GM19328 (cell line): ENCODE results near the gene SARNP.
A peak's percentile ranks its signal among the peaks of the same experiment; 100 is the strongest.

ENCODE experiments used
- ATAC-seq: cut with Tn5 transposase; IDR thresholded peaks from one replicate; pipeline ENCODE4 v1.9.1; 2021; ENCODE audit warnings: mild to moderate bottlenecking, moderate library complexity; ENCODE audit not compliant: unreplicated experiment

SARNP gene

DNA sequence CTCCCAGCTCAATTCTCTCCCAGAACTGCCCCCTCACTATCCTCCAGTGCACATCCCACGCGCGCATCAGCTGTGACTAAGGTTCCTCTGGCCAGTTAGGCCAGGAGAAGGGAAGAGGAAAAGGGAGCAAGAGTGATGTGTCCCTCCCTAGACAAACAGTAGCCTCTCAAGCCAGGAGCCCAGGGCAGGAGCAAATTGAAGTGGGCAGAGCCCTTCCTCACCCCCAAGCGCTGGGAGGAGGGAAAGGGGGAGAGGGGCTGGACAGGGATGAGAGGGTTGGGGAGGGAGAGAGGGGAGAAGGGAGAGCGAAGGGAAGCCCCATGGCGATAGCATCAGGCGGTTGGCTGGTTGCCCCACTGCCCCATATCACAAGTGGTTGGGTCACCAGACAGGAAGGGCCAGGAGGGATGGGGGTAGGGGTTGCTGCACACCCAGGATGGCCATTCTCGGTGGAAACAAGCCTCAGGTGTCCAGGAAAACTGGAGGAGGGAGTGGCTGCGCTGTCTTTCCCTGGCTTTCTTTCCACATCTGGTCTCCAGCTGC, 89.8 kb downstream of the SARNP start:
- no peak for ATAC-seq

DNA sequence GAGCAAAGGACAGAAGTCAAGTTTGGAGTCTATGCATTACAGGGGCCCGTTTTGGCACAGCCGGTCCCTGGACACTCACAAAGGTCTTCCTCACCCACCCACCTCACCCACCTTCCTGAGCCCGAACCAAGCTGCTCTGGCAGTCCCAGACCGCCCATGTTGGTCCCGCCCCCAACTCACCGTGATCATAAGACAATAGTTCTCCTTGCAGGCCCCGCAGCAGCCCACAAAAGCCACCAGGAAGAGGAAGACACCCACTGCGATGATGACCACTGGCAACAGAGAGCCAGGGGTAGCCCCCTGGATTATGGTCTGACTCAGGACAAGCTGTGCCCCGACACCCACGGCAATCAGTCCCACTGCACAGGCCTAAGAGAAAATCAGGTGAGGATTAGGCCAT, 90.6 kb downstream of the SARNP start:
- no peak for ATAC-seq

DNA sequence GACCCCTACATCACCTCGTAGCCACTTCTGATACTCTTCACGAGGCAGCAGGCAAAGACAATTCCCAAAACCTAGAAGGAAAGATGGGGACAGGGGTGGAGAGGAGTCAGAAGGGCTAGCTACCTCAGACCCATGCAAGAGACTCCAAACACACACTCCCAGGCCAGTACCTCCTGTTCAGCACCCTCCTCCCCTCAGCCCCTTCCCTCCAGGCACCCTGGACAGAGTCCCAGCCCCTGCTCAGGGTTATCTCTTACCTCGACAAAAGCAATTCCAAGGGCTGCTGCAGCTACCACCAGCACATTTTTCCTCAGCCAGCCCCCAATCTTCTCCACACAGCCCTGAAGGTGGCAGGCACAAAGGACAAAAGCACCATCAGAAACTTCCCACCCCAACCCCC, 92.0 kb downstream of the SARNP start:
- ATAC-seq = no peak

DNA sequence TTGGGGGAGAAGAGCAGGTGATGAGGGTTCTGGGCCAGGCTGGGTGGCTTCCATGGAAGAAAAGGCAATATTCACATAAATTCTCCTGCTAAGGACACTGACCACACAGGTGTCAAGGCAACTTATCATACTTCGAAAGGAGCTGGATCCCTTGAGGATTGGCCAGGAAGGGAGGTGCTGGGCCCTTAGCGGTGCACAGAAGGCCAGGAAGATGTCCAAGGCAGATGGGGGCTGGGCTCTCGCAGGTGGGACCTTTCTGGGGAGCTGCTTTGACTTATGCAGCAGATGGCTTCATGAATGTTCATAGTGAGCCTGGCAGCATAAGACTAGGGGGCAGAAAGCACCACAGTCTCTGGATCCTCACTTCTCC, 92.6 kb downstream of the SARNP start:
- no peak for ATAC-seq

DNA sequence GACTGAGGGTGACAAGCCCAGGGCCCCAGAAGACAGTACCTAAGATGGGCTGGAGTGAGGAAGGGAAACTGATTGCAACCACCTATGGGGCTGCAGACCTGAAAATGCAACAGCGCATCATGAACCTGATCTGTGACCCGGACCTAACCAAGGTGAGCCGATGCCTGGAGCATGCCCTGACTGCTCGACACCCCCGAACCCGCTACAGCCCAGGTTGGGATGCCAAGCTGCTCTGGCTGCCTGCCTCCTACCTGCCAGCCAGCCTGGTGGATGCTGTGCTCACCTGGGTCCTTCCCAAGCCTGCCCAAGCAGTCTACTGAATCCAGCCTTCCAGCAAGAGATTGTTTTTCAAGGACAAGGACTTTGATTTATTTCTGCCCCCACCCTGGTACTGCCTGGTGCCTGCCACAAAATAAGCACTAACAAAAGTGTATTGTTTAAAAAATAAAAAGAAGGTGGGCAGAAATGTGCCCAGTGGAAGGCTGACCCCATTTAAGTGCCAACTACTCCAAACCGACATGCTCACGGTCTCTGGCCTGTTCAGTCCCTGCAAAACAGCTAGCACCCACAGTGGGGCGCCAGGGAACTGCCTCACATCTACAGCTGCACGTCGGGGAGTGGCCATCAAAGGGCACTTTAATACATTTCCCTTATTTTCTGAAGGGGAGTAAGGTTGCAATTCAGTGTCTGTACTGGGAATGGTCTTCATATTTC, 93.1 kb downstream of the SARNP start:
- ATAC-seq = no peak

DNA sequence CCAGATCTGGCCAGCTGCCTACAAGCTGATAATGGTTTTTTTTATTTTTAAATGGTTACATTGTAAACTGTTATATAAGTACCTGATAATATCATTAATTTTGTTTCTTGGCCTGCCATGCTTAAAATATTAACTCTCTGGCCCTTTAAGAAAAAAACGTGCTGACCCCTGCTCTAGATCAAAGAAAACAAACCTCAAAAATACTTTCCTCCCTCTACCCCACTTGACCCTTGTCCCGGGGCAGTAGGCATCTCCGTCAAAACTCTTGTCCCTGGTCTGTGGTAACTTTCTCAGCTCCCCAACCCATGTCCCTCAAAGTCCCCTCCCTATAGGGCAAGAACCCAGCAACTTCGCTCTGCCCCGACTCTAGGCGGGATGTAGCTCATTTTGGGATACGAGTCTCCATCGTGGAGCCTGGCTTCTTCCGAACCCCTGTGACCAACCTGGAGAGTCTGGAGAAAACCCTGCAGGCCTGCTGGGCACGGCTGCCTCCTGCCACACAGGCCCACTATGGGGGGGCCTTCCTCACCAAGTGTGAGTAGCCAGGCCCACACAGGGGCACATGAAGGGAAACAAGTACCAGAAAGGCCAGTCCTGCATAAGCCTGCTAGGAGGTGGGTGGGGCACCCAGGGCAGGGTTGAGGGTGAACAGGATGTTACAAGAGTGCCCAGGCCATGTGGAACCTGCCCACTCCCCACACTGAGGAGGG, 93.9 kb downstream of the SARNP start:
- ATAC-seq = no peak

DNA sequence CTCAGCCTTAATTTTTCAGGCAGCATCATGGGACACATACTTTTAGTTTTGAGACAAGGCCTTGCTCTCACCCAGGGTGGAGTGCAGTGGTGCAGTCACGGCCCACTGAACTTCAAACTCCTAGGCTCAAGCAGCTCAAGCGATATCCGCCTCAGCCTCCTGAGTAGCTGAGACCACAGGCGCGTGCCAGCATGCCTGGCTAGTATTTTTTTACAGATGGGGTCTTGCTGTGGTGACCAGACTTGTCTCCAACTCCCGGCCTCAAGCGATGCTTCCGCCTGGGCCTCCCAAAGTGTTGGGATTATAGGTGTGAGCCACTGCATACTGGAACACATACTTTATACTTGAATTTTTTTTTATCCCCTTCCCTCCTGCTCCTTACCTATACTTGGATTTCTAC, 94.6 kb downstream of the SARNP start:
- no peak for ATAC-seq

DNA sequence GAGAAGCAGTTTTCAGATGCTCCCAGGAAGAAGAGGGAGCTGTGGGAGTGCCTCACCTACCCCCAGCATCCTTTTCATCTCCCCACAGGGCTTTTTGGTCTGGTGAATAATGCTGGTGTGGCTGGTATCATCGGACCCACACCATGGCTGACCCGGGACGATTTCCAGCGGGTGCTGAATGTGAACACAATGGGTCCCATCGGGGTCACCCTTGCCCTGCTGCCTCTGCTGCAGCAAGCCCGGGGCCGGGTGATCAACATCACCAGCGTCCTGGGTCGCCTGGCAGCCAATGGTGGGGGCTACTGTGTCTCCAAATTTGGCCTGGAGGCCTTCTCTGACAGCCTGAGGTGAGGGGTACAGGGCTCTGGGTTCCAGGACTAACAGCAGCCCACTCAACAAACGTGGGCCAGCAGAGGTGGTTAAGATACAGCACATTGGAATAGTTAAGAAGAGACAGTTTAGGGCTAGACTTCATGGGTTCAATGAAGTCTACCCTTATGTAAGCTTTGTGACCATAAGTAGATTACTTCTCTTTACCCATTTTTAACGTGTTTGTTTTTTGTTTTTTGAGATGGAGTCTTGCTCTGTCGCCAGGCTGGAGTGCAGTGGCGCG, 95.8 kb downstream of the SARNP start:
- no peak for ATAC-seq

DNA sequence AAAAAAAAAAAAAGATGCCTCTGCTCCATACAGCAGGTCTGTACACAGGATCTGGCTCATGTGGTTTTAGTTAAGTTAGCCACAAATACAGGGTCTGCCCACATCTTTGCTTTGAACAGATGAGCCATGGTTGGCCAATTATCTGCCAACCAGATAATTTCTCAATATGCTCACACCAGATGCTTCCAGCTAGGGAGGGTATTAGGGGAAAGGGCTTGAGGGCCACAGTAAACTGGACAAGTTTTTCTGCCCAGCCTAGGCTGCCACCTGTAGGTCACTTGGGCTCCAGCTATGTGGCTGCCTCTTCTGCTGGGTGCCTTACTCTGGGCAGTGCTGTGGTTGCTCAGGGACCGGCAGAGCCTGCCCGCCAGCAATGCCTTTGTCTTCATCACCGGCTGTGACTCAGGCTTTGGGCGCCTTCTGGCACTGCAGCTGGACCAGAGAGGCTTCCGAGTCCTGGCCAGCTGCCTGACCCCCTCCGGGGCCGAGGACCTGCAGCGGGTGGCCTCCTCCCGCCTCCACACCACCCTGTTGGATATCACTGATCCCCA, 96.6 kb downstream of the SARNP start:
- no peak for ATAC-seq

DNA sequence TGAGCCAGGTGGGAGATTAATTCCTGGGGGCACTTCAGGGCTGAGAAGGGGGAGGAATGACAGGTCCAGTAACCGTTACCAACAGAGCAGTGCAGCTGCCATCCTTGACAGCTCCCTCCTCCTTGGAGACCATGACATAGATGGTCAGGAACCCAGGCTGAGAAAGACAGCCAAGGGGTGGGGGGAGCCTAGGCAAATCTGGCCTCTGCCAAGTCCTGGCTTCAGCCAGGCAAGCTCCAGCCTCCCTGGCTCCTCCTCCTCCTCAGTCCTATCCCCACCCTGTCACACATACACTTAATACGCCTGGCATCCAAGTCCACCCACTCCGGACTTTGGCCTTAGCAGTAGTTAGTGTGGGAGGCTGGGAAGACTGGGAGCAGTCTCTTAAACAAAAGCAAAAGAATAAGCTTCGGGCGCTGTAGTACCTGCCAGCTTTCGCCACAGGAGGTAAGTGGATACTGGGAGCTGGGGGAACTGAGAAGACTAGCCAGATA, 97.4 kb downstream of the SARNP start, which contains the start of gene RDH5:
TSS of gene RDH5 (plus strand) at position 323 of the 494 bp plus-strand sequence. CDS start 792 bp downstream, outside the sequence.
- ATAC-seq = no peak

DNA sequence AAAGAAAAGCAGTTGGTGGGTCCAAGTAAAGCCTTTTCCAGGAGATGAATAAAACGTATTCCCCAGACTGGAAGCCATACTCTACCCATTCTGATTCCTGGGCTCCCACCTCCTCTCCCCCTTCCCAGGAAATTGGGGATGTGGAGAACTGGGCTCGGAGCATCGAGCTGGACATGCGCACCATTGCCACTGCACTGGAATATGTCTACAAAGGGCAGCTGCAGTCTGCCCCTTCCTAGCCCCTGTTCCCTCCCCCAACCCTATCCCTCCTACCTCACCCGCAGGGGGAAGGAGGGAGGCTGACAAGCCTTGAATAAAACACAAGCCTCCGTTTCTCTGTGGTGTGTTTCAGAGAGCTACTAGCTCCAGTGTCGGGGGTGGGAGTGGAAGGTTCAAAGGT, 98.2 kb downstream of the SARNP start:
- ATAC-seq = no peak

DNA sequence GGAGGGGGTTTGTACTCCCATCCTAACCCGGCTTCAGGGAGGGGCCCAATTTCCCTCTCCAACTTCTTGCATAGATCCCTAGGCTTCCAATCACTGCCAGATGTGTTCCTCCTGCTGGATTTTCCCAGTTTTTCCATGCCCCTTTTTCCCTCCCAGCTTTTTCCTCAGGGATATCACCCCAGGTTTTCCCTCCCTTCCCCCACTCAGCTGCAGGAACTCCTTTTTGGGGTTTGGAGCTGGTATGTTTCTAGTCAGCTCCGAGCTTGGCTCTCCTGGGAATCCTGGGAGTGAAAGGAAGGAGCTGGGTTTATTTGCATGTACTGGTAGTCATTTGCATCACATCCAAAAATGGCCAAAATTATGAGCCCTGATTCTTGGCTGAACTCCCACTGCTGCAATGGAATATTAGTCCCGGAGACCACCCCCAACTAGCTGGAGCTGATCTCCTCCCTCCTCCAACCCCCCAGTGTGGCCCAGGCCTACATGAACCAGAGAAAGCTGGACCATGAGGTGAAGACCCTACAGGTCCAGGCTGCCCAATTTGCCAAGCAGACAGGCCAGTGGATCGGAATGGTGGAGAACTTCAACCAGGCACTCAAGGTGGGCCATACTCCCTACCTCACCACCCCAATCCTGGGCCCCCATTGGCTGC, 98.8 kb downstream of the SARNP start:
- no peak for ATAC-seq

DNA sequence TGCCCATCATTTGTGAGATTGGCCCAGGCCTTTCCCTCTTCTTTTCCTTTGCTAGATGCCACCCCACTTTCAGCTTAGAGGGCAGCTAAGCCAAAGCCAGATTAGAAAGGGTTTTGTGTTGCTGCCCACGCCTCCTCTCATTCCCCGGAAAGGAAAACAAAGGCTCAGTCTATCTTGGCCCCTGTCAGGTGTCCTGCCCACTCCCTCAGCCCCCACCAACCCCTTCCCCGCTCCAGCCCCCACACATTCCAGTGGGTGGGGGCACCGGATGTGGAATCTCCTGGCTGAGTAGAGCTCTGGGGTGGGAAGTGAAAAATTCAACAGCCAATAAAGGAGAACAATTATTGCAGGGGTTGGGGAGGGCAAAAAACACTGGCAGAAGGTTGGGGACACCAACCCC, 99.5 kb downstream of the SARNP start:
- ATAC-seq = no peak

DNA sequence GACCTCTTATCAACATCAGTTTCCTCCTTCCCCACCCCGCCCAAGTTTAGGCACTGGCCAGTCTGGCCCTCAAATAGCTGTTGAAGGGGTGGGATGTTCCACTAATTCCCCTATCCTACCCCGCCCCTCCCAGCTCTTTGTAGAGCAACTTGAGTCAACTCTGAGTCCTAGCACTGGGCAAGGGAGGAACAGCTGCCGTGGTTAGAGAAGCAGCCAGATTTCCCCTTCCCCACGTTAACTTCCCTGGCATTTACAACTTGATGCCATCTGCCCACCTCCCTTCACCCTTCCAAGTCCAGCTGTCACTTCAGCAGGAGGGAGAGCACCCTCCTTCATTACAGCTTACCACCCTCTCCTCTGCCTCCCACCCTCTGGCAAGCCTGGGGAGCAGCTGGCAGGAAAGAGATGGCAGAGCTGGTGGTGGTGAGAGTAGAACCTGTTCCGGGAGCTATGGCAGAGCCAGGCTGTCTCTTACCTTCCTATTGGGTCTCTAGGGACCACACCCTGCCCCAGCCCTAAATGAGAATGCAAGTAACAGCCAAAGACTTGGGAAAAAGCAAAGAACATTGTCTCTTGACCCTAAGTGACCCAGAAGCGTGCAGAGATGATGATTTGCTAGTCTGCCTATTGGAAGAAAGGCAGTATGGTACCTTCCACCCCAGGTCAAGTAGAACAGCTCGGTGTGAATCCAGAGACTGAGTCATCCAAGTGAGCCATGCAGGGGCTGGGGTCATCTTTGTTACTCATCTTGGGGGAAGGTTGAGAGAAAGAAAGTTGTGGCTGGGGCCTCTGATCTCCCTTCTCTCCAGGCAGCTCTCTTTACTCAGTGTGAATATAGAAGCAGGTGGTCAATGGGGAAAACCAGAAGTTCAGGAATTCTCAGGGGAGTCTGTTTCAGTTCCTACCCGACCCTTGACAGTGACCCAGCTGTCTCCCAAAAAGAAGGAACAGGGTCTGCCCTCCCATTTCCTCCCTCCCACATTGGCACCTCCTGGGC, 100.2 kb downstream of the SARNP start:
- ATAC-seq = no peak

DNA sequence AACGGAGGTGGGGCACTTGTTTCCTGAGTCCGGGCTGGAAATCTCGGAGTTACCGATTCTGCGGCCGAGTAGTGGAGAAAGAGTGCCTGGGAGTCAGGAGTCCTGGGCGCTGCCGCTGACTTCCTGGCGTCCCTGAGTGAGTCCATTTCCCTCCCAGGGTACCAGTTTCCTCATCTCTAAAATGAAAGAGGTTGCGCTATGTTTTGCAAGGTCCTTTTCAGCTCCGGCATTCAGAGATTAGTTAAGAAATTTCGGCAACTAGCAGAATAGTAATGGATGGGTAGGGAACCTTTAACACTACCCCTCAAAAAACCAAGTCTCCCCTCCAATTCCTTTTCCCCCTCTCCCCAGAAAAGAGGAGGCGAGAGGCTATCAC, 101.0 kb downstream of the SARNP start:
- no peak for ATAC-seq

DNA sequence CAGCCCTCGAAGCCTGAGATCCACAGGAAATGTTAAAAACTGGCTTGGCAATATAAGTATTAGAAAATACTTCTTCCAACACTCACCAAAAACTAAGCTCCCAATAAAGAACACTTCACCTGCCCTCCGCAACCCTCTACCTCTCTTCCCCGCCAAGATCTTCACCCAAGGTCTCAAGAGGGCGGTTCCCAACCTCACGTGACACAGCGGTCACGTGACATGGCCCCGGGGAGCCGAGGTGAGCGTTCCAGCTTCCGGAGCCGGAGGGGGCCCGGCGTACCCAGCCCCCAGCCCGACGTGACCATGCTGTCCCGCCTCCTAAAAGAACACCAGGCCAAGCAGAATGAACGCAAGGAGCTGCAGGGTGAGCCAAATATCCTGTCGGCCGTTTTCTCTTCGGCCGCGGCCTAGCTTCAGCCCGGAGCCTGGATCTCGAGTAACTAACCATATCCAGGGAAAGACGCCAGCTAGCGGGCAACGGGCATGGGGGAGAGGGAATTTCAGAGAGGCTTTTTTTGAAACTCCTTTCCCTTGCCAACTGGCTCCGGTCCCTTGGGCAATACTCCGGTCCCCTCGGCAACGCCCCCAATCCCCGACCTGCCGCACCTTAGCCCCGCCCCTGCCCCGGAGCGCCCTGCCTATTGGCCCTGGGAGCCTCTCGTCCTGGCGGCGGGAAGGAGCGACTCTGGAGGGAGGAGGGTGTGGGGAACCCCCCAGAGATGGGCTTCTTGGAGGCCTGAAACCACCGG, 101.5 kb downstream of the SARNP start, which contains the start of gene BLOC1S1:
TSS of gene BLOC1S1 (plus strand) at position 214 of the 749 bp plus-strand sequence. CDS start at position 220, 6 bp downstream.
- peak; percentile 71 for ATAC-seq

DNA sequence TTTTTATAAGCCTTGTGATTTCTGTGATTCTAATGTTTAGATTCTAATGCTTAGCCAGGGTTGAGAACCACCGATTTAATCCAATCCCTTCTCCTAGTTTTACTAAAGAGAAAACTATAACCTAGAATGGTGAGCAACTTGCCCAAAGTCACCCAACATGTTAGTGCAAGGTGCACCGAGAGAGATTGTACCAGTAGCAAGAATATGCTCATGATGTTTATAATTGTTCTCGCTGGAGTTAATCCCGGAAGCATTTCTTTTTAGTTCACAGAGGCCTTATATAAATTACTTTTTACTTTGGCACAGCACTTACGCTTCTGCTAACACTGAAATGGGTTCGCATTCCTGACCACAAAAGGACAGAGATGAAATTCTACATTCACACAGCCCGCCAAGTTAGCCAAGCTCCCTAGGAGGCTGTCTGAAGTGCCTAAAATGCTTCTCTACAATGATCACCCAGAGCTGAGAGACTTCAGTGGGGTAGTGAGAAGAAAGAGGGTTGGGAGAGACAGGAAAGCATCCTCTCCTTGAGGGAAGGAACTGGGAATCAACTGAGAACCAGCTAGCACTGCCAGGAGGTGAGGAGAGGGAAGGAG, 102.3 kb downstream of the SARNP start:
- ATAC-seq = no peak

DNA sequence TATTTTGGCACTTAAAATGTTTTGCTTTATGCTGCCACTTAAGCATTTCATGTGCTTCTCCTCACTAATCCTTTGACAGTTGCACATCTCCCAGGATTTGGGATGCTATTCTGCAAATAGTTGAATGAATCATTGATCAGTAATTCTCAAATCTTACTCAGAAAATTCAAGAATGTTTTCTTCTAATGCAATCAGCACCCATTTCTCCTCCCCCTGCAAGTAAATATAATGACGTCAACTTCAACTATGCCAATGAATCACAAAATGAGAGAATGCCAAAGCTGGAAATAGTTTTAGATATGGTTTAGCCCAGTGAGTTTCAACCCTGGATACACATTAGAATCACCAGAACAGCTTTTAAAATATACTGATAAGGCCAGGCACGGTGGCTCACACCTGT, 103.8 kb downstream of the SARNP start:
- no peak for ATAC-seq
